NCI-H446 (cell line): Measurements from ENCODE around the gene GET4.
"Not testable (repeated sequence)": the region's sequence is repeated elsewhere in the genome, so short reads cannot be mapped to it uniquely, and the experiment has no call there.

Experiments used
- DNase-seq, 2 experiments: peaks; one replicate each; lab custom pipeline; 2025; lab: John Stamatoyannopoulos, UW

The GET4 gene

DNA sequence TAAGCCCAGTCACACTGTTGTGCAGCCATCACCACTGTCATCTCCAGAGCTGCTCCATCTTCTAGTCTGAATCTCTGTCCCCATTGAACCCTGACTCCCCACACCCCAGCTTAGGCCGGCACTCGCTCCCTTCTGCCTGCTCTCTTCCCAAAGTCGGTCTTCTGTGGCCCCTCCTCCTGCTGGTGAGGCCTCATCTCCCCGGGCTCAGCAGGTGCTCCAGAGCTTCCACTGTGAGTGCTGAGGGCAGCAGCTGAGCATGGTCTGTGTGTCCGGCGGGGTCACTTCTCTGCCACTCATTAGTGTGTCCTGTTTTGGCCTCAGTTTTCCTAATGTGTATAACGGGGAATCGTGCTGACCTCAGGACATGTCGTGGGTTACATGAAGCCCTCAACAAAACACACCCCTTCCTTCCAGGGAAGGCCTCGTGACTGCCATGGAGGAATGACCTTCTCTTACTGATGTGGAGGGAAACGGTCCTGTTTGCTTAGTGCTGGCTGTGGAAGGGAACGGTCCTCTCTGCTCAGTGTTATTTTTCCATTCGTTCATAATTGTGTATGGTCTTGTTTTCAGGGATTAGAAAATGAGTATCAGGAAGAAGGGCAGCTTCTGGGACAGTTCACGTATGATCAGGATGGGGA, 4.3 kb upstream of the GET4 start:
- no peak for DNase-seq

DNA sequence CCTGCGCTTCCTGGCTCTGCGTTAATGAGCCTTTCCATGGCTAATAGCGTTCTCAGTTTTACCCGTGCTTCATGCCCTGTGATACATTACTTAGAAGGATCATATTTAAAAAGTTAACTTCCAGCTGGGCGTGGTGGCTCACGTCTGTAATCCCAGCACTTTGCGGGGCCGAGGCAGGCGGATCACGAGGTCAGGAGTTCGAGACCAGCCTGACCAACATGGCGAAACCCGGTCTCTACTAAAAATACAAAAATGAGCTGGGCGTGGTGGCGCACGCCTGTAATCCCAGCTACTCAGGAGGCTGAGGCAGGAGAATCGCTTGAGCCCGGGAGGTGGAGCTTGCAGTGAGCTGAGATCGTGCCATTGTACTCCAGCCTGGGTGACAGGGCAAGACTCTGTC, 3.7 kb upstream of the GET4 start:
- DNase-seq, result not testable (repeated sequence)

DNA sequence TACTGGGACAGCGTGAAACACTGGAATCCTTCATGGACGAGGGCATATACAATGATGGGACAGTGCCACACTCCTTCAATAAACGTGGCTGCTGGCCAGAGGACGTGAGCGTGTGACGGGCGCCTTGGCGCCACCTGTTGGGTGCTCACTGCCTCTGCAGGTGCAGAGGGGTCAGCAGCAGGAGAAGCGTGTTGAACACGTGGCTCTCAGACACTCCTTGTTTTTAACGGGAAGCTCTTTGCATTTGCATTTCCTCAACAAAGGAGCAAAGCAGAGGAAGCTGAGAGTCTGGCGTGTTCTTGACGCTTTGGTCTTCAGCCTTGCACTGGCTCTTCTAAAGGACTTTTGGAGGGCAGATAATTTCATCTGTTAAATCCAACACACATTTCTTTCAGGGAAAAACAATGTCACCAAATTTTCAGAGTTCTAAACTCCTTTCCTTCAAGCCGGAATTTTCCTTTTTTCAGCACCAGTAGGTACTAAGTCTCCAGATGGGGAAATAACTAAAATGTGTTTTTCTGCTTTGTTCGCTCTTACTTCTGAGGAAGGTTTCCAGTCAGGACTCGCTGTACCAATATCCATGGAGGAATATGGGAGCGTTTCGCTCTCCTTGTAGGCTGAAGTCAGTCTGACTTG, 2.9 kb upstream of the GET4 start:
- peak; percentile 39 to 84 for DNase-seq

DNA sequence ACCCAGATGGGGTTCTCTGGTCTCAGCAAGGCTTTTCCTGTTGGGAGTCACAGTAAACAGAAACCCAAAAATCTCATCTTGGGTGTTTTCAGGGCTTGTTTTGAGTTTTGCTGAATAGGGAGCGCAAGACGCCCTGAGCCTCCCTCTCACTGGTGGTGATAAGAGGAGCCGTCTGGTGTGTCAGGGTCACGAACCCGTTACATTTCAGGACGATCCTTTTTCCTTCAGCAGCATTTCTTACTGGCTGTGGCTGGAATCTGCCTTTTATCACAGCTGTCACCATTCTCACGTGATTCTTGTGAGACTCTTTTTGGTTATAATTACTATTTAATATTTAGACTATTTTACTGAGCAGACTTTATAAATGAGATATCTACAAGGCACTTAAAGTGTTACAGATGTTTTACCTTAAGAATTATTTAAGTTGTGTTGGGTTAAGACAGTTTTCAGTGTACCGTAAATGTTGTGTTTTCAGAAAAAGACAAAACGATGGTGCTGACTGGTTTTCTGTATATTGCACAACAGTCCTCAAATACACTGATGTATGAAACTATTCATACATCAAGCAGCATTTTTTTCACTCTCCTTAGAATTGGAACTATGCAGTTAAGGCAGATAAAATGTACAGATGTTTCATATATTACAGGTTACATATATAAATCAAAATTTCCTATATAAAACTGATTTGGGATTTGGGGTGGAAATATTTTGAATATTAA, 2.2 kb upstream of the GET4 start:
- DNase-seq, result no peak

DNA sequence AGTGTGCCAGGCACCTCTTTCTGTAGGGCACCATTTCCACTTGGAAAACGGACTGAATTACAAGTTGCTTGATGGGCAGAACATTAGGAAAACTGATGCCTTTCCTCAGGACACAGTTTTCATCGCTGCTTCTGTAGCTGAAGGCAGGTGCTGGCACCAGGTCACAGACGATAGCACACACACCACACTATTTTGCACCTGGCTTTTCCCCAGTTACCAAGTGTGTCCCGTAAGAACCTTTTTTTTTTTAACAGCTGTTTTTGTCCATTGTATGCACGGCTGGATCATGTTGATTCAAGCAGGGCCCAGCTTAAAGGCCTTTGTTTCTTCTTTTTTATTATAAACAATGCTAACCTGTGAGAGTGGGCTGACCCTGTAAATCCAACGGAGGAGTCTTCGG, 1.3 kb upstream of the GET4 start:
- DNase-seq, result no peak

DNA sequence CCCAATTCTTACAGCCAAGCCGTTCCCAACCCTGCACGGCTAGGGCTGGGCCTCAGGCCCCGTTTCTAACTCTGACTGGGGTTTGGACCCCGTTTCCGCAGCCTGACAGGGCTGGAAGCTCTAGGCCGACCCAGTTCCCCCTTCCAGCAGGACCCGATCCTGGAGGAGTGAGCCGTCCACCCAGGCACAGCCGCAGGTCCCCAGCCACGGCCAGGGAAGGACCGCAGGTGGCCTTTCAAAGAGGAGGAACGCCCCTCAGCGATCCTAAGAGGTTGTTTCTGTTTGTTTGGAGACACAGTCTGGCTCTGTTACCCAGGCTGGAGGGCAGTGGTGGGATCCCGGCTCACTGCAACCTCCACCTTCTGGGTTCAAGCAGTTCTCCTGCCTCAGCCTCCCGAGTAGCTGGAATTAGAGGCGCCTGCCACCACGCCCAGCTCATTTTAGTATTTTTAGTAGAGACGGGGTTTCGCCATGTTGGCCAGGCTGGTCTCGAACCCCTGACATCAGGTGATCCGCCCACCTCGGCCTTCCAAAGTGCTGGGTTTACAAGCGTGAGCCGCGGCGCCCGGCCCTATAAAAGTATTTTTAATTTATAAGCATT, 778 bp upstream of the GET4 start:
- no peak for DNase-seq

DNA sequence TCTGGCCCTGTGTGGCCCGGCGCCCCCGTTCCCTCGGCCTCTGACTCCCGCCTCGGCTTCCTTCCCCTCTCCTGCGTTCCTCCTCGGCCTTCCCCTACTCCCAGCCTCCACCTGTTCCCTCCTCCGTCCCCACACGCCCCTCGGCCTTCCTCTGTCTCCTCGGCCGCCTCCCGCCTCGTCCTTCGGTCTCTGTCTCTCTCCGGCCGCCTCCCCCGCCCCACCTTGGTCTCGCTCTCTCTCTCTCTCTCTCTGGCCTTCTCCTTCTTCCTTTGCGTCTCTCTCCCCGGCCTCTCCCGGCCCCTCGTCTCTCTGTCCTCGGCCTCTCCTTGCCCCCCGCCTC, 588 bp downstream of the GET4 start:
- DNase-seq, result no peak

DNA sequence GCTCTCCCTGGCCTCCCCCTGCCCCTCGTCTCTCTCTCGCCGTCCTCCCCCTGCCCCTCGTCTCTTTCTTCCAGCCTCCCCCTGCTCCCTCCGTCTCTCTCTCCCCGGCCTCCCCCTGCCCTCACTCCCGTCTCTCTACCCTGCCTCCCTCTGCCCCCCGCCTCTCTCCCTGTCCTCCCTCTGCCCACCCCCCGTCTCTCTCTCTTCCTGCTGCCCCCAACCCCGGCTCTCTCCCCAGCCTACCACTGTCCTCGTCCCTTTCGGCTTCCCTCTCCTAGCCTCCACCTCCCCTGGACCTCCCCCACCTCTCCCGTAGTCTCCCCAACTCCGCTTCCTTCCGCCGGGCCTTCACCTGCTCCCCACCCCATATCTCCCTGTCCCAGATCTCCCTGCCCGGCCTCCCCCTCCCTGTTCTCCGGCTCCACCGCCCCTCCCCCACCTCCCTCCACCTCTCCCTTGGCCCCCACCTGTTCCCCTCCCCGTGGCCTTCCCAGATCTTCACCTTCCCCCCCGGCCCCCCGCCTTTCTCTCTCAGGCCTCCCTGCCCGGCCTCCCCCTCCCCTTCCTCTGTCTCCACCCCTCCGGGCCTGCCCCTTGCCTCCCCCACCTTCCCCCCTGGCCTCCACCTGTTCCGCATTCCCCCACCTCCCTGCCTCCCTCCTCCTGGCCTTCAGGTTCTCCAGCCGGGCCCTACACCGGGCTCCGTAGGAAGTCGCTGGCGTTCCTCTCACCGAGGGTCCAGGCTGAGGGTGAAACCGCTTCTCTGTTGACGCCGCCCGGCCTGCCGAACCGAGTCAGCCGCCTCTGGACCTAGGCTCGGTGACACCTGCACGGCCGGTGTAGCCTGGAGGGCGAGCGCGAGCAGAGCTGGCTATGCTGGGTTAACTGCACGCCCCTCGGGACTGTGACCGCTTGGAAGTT, 1.2 kb downstream of the GET4 start:
- DNase-seq, result no peak

DNA sequence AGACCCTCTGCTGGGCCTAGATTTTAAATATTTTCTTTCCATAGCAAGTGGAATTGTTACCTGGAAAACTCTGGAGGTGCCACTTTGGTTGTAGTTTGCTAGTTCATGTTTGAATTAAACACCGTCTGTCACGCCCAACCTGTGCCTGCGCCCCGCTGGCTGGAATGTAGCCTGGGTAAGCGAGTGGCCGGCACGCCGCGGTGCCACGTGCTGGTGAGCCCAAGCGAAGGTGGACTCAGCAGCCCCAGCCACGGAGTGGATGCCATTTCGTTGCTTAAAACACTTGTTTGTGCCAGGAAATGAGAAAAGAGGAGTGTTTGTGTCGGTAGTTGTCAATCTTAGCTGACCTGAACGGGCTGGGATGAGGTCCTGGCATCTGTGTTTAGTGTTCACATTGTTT, 2.7 kb downstream of the GET4 start:
- DNase-seq, result no peak

DNA sequence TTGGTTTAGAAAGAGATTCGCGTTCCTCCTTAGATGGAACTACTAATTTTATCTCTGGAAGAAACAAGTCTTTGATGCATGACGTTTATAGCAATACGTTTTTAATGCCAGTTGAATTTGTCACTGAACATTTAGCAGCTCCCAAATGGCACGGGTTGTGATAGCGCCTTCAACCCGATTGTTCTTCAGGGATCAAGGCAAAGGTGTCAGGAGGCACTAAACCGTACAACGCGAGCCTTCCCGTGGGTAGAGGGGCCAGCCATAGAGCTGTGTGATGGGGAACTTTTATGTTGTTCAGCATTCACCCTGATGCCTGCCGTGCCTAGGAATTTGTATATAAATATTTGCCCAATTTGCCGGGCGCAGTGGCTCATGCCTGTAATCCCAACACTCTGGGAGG, 3.4 kb downstream of the GET4 start:
- DNase-seq, result no peak

DNA sequence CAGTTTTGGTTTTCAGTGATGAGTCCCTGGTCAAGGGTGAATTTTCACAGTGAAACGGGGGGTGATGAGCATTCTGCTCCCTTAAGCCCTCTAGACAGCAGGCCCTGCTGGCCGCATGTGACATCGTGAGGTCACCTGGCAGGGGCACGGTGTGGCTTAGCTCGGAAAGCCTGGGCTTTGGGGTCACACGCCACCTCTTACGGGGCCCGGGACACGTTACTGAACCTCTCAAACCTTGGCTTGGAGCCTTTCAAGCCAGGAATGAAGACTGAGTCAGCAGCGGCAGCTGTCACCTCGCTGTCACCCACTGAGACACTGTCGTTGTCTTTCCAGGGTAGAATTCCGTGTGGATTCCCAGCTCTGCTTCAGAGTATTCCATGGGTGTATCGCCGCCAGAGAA, 4.1 kb downstream of the GET4 start:
- DNase-seq, result no peak

DNA sequence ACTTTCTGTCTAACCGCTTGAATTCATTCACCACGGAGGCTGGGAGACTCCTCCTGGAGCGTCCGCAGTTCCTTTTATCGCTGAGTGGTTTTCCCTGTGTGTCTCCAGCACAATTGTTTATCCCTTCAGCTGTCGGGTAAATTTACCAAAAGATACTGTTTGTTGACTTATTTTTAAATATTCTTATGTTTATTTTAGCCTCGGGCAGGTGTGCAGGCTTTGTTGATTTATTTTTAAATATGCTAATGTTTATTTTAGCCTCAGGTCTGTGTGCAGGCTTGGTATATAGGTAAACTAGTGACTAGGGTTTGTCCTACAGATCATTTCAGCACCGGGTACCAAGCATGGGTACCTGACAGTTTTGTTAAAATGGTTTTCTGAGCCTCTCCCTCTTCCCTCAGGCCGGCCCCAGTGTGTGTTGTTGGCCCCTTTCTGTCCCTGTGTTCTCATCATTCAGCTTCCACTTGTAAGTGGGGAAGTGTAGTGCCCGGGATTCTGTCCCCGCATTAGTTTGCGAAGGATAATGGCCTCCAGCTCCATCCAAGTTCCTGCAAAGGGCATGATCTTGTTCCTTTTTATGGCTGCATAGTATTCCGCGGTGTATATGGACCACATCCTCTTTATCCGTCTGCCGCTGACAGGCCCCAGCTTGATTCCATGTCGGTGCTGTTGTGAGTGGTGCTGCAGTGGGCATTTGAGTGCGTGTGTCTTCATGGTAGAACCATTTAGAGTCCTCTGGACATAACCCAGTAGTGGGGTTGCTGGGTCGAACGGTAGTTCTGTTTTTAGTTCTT, 5.3 kb downstream of the GET4 start:
- no peak for DNase-seq

DNA sequence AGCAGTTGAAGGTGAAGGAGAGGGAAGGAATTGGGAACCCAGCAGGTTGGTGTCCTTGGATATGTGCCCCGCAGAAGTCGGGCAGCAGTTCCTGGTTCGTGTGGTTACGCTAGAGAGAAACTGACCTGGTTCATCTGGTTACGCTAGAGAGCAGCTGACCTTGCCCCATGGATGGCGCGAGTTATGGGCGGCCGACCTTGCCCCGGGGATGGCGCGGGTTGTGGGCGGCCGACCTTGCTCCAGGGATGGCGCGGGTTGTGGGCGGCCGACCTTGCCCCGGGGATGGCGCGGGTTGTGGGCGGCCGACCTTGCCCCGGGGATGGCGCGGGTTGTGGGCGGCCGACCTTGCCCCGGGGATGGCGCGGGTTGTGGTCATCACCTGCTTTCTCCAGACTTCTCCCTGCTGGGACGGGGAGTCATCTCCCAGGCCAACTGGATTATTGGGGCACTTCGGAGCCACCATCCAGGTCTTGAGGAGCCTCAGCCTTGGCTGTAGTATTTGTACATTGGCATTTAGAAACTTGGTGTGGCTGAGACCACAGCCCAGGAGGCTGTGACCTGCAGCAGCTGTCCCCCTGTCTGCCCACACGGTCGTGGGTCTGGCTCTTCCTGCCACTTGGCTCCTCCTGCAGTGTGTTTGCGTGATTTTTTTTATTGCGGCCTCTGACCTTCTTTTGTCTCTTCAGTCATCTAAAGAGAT, 6.1 kb downstream of the GET4 start:
- DNase-seq, result no peak

DNA sequence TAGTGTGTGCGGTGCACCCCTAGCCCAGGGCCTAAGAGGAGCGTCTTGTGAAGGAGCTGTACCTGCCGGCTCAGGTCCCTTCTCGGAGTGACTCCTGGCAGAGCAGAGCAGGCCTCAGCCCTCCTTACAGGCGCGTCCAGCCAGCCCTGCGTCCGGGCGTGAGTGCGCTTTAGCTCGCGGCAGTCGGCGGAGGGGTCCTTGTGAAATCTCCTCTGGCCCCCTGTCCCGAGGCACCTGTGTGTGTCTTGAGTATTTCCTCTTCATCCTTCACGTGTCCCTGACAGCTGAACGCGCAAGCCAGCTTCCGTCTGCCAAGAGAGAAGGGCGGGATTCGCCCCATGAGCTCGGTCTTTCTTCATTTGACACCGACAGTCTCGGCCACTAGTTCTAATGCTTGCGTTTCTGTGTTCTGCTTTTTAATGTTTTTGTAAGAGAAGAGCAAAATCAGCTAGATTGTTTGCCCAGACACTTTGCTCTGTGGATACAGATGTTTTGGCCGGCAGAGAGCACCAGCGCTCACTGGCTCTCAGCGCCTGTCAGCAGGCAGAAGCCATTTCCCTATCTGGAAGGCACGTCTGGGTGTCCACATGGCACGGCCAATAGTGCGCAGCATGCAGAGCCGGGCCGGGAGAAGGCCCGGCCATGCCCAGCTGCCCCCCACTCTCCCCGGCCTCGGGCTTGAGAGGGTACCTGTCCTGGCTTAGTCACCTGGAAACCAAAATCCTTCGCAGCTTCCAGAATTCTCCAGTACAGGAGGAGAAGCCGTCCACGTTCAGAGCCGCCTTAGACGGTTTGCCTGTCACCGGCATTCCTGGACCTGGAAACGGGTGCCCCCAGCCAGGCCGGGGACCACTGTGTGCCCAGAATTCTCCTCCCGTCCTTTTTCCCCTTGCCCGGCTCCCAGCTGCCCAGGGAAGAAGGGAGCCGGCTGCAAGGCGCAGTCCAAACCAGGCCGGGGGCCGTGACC, 7.0 kb downstream of the GET4 start:
- DNase-seq, result no peak

DNA sequence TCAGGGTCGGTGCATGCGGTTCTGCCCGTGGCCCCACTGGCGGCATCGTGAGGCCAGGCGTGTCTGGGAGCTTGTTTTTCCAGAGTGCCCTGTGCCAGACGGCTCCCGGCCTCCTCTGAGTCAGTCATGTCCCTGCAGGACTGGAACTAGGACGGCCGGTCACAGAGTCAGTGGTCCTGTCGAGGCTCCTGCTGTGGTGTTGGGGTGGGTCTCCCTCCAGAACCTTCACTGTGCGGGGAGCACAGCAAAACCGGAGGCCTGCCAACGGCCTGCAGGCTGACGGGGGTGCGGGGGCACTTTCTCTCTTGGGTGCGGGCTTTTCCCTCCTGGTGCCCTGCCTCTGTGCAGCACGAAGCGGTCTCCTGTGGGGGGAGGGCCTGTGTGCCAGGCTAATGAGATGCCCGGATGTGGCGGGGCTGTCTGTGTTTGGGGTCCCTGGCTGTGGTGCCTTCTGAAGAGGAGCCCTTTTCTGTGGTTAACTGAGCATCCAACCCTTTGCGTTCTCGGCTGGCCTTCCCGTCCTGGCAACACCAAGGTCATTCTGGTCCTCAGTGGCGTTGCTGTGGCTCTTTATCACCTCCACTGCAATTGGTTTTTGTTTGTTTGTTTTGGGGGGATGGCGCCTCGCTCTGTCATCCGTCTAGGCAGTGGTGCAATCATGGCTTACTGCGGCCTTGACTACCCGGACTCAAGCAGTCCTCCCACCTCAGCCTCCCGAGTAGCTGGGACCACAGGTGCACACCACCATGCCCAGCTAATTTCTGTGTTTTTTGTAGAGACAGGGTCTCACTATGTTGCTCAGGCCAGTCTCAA, 8.0 kb downstream of the GET4 start:
- no peak for DNase-seq

DNA sequence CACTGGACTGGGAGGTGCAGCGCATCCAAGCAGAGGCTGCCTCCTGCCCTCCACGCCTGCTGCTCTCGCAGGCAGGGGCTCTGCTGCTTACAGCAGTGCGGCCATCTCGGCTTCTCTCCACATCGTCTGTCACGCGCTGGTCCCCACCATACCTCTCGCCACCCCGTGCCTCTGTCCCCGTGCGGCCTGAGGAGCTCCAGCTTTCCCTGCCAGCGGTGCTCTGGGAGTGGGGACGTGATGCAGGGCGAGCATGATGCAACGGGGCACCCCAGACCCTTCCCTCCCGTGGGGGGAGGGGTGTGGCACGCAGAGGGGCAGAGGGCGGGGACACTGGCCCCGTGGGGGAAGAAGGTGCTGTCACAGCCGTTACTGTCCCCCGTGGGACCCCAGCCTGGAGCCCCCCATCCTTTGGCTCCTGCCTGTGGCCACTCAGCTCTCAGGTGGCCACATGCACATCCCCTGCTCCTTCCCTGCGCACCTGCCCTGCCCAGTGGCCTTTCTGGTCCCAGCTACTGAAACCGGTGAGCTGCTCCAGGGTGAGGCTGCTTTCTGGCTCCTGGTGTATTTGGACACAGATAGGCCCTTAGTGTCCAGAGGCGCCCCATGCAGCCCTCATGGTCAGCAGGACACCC, 9.0 kb downstream of the GET4 start:
- no peak for DNase-seq

DNA sequence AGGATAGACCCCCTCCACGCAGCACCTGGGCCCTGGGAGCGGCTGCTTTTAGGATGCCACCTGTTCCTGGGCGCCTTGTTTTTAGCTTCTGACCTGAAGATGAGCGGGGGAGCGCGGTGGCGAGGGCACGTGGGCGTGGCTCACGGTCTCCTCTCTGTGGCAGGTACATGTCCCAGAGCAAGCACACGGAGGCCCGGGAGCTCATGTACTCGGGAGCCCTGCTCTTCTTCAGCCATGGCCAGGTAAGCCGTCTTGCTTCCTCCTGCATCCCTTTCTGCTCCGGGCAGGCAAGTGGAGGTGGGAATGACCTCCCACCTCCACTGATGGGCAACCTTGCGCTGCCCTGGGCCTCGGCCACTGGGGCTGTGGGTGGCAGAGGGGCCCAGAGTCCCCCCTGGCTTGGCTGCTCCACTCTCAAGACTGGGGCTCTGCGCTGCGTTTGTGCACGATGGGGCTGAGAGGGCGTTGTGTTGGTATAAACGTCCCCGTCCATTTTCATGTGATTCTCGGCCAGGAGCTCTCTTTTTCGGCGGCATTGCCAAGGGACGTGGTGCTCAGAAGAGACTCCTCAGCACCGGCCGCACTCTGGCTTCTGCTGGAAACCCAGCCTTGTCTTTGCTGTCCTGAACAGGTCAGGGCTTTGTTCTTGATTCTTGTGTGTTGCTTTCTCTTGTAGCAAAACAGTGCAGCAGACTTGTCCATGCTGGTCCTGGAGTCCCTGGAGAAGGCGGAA, 9.7 kb downstream of the GET4 start:
- no peak for DNase-seq
